Mesodermal cell (in vitro differentiated cells): ENCODE results near the gene KRTAP6-1. TPM values are rescaled to one million over a fixed set of nuclear protein-coding genes. Genes with fewer than 3 reads are reported as not detected.

ENCODE experiments used
- H3K27ac ChIP-seq: 2 replicates; pipeline ENCODE4 v1.7.0; 2013; ENCODE audit warnings: mild to moderate bottlenecking, low read depth, low read length, moderate library complexity; ENCODE audit not compliant: severe bottlenecking
- H3K36me3 ChIP-seq: 2 replicates; pipeline ENCODE4 v1.7.1; 2013; ENCODE audit warnings: mild to moderate bottlenecking, low read length, moderate library complexity; ENCODE audit not compliant: control insufficient read depth, insufficient read depth
- H3K4me1 ChIP-seq: one replicate; pipeline ENCODE4 v1.7.1; 2013; ENCODE audit warnings: mild to moderate bottlenecking, low read length; ENCODE audit not compliant: insufficient read depth, control insufficient read depth, poor library complexity, severe bottlenecking
- H3K4me3 ChIP-seq: 2 replicates; pipeline ENCODE4 v1.7.0; 2013; ENCODE audit warnings: low read length, control low read depth, mild to moderate bottlenecking; ENCODE audit not compliant: insufficient read depth, poor library complexity, severe bottlenecking; ENCODE audit errors: extremely low read depth
- H3K9me3 ChIP-seq: 2 replicates; pipeline ENCODE4 v1.7.1; 2013; ENCODE audit warnings: mild to moderate bottlenecking, low read length, moderate library complexity; ENCODE audit not compliant: control insufficient read depth
- WGBS, 2 experiments: methylation state at CpG; one replicate each; pipeline ENCODE4 v1.1.5; 2013; ENCODE audit warnings: missing lambda C conversion rate in 2 of 2; ENCODE audit not compliant: insufficient coverage in 2 of 2; 5-methylcytosine and 5-hydroxymethylcytosine counted together
- polyA plus RNA-seq, 2 experiments: library from polyadenylated mRNA; stranded (reverse); fragments of 50-300 nt; gene quantifications; one replicate each; pipeline ENCODE4 v1.2.3, GENCODE V29; 2013

KRTAP6-1 gene, protein sequence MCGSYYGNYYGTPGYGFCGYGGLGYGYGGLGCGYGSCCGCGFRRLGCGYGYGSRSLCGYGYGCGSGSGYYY
- not detected for polyA plus RNA-seq (2013, experiment 1 of 2)
- polyA plus RNA-seq (2013, experiment 2 of 2), result not detected

DNA sequence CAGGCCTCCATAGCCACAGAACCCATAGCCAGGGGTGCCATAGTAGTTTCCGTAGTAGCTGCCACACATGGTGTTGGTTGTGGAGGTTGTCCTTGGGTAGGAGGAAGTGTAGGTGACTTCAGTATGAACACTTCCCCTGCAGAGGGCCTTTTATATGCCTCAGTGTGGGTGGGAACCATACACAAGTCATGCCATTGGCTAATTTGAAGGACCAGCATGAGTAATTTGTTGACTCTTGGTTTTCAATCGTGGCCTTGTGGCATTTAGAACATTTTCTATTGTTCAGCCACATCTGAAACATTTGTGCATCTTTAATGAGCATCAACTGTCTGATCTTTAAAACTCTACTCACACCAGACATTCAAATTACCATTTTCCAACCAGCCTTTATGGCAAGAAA lies at the start of gene KRTAP6-1:
KRTAP6-1 (minus strand) TSS at position 95 of the 400 bp plus-strand sequence; CDS start at position 69, 26 bp downstream.
- no peak within 1 kb of the TSS for H3K27ac ChIP-seq
- no peaks in the 10 kb centered on the region for H3K9me3 ChIP-seq
- 86 to 94% methylated on average over 1 to 2 of the region's 2 CpGs for WGBS, 2 experiments
- H3K36me3 ChIP-seq, result no peaks in the 10 kb centered on the region
- no peaks in the 10 kb centered on the region for H3K4me1 ChIP-seq
- H3K4me3 ChIP-seq, result no peak within 1 kb of the TSS

DNA sequence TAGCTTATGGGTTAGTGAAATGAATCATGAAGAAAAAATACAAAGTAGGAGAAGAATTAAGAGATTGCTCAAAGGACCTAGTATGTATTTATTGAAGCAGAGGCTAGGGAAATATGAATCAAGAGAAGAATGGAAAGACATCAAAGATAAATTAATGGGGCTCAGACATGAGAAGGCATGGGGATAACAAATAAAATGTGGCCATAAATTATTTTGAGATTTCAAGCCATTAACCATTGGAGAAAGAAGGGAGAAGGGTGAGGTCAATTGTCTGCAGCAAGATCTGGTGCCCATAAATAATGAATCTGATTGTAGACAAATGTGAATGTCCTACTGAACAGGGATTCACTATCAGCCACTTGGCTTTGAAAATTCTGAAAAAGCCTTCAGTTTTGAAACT lies 39.2 kb upstream of the KRTAP6-1 start:
- Histone ChIP-seq H3K9me3 (no peaks in the 10 kb centered on the region), H3K4me1 (no peaks in the 10 kb centered on the region), H3K4me3 (no peak overlapping the region), H3K36me3 (no peaks in the 10 kb centered on the region), H3K27ac (no peak overlapping the region)

DNA sequence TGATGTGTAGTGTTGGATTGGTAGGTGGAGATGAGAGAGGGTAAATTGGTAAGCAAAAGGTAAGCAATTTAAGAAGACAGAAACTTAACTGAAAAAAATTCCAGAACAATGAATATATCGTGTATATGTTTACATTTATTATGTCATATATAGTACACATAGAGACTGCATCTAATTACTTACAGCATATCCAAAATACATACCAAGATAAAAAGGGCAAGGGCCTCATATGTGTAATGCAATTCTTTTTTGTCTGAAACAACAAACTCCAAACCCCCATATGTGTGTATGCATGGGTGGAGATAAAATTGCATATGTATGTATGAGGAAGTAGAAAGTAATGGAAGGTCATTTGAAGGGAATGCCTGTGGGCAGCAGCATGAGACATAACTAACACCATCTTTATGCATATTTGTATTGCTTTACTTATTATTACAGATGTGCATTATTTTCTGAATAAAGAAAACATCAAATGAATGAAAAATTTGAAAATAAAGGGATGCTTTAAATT lies 33.2 kb upstream of the KRTAP6-1 start:
- no peaks in the 10 kb centered on the region for H3K36me3 ChIP-seq
- WGBS, 2 experiments, result no CpG with 5 or more reads among the region's 1 CpG
- no peak overlapping the region for H3K27ac ChIP-seq
- H3K4me1 ChIP-seq, result no peaks in the 10 kb centered on the region
- H3K9me3 ChIP-seq, result no peaks in the 10 kb centered on the region
- no peak overlapping the region for H3K4me3 ChIP-seq

DNA sequence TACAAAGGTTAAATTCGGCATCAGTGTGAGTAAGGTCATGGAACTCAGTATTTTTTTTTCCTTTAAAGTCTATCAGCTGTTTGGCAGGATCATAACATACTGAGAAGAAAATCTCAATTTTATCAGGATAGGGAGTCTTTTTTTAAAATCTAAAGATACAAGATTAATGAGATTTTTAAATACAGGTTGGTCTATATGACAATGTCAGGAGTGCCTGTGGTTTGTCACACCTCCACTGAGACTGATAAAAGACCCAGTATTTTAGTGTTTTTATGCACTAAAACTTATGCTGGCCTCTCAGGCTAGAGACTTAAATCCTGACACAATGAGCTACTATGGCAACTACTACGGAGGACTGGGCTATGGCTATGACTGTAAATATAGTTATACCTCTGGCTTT lies 28.8 kb upstream of the KRTAP6-1 start, which contains the start of gene KRTAP20-3:
KRTAP20-3 (plus strand) TSS at position 301 of the 400 bp plus-strand sequence.
- Histone ChIP-seq H3K36me3 (no peaks in the 10 kb centered on the region), H3K9me3 (no peaks in the 10 kb centered on the region), H3K4me1 (no peaks in the 10 kb centered on the region), H3K4me3 (no peak within 1 kb of the TSS), H3K27ac (no peak within 1 kb of the TSS)
- no CpG with 5 or more reads among the region's 2 CpGs for WGBS, 2 experiments

DNA sequence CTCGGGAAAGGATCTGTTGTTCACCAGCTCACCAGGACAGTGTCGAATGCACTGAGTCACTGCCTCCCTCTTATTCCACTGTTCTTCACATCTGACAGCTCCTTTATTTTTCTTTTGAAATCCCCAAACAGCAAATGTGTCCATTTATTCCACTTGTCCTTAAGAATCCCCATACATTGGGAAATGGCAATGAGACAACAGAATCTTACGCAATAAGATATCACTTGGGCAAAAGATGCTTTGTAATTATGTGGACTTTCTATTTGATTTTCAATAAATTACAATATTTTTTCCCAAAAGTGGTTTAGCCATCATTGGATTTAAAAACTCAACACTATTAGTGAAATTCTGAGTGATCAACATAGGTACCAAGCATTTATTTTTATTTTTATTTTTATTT lies 25.0 kb upstream of the KRTAP6-1 start:
- H3K9me3 ChIP-seq, result no peaks in the 10 kb centered on the region
- no peak overlapping the region for H3K4me3 ChIP-seq
- H3K27ac ChIP-seq, result no peak overlapping the region
- no peaks in the 10 kb centered on the region for H3K4me1 ChIP-seq
- no peaks in the 10 kb centered on the region for H3K36me3 ChIP-seq
- 83 to 100% methylated on average over 1 of the region's 3 CpGs for WGBS, 2 experiments

DNA sequence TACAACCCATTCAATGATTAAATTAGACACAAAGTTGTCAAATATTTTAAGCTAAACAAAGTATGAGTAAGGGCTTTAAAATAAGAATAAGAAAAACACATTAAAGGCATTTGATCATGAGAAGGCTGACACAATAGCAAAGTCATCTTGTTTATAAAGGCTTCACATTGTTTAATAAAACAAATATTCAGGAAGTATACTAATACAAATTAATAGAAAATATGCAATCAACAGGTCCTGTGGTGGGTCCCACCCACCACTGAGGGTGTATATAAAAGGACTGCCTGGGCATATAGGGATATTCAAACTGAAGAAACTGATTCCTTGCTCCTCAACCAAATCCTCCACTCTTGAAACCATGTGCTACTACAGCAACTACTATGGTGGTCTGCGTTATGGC lies 21.2 kb upstream of the KRTAP6-1 start, which contains the start of gene KRTAP20-2:
KRTAP20-2 (plus strand) TSS at position 301 of the 400 bp plus-strand sequence; CDS start at position 359, 58 bp downstream.
- no peaks in the 10 kb centered on the region for H3K9me3 ChIP-seq

DNA sequence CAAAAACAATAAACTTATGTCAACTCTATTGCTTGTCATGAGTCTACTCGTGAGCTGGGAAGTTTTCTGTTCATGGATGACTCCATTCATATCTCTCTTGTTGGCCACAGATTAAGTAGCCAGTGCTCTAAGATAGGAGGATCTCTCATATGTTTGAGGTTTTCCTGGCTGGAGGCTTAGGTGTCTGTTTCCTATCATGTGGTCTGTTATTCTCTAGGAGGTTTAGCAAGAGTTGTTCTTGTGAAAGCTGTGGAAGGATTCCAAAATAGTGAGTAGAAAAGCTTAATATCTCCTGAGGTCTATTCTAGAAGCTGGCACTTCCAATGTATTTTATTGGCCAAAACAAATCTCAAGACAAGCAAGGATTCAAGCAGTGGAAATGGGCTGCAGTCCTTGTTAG lies 15.5 kb upstream of the KRTAP6-1 start:
- H3K4me1 ChIP-seq, result no peaks in the 10 kb centered on the region
- whole genome bisulfite sequencing, 2 experiments, result 100% methylated on average over 1 of the region's 1 CpG; no CpG with 5 or more reads in 1 of the 2 experiments
- H3K4me3 ChIP-seq, result no peak overlapping the region
- H3K36me3 ChIP-seq, result no peaks in the 10 kb centered on the region
- no peaks in the 10 kb centered on the region for H3K9me3 ChIP-seq
- no peak overlapping the region for H3K27ac ChIP-seq

More for the DNA sequence above, 21.2 kb upstream of the KRTAP6-1 start, which contains the start of gene KRTAP20-2:
- H3K4me3 ChIP-seq, result no peak within 1 kb of the TSS
- 100% methylated on average over 1 of the region's 1 CpG for WGBS, 2 experiments
- H3K36me3 ChIP-seq, result no peaks in the 10 kb centered on the region
- H3K4me1 ChIP-seq, result no peaks in the 10 kb centered on the region
- H3K27ac ChIP-seq, result no peak within 1 kb of the TSS

DNA sequence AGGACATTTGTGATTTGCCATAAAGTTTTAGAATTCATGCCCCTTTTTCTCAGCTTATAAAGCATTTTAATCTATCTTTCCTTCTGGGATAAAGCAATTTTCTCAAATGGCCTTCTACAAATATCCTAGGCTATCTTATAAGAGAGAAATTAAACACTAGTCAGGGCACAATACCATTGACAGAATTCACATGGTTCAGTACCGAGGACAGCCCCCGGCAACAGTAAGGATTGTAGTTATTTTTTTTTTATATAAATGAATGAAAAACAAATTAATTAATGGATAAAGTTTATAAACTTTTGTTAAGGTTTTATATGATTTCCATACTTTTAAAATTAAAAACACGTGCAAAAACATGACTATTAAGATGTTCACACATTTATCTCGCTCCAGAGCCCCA lies 14.4 kb upstream of the KRTAP6-1 start:
- Histone ChIP-seq H3K36me3 (no peaks in the 10 kb centered on the region), H3K4me1 (no peaks in the 10 kb centered on the region), H3K27ac (no peak overlapping the region), H3K4me3 (no peak overlapping the region), H3K9me3 (no peaks in the 10 kb centered on the region)
- no CpG with 5 or more reads among the region's 4 CpGs for WGBS, 2 experiments

DNA sequence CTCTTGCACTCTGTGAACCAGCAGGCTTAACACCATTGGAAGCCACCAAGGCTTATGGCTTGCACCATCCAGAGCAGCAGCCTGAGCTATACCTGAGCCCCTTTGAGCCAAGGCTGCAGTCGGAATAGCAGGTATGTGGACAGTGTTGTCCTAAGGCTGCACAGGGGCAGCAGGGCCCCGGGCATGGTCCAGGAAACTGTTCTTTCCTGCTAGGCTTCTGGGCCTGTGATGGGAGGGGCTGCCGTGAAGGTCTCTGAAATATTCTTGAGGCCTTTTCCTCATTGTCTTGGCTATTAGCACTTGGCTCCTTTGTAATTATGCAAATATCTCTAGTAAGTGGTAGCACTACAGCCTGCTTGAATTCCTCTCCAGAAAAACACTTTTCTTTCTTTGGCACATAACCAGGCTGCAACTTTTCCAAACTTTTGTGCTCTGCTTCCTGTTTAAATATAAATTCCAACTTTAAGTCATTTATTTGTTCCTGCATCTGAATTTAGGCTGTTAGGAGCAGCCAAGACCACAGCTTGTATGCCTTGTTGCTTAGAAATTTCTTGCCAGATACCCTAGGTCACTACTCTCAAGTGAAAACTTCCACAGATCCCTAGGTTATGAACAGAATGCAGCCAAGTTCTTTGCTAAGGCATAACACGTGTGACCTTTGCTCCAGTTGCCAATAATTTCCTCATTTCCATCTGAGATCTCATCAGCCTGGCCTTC lies 11.9 kb upstream of the KRTAP6-1 start:
- 44 to 65% methylated on average over 1 to 3 of the region's 4 CpGs for WGBS, 2 experiments
- no peak overlapping the region for H3K27ac ChIP-seq
- H3K9me3 ChIP-seq, result no peaks in the 10 kb centered on the region
- H3K4me3 ChIP-seq, result no peak overlapping the region
- H3K4me1 ChIP-seq, result no peaks in the 10 kb centered on the region
- no peaks in the 10 kb centered on the region for H3K36me3 ChIP-seq

DNA sequence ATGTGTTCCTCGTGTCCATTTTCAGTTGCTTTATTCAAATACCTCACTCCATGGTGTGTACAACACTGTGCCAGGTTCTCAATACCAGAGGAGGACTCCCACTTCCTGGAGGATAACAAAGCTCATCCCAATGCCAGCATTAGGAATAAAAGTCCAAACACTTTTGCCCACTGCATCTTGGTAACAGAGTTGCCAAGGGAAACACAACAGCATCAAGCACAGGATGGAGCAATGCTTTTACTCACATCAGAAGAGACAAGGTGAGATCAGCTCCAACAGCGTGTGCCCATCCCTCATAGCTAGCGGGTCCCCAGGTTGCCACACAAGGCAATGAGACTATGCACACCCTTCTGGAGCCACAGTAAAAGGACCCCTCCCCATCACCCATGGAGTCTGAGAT lies 9.6 kb upstream of the KRTAP6-1 start:
- no peak overlapping the region for H3K4me3 ChIP-seq
- WGBS, 2 experiments, result 93 to 100% methylated on average over 1 to 3 of the region's 3 CpGs
- H3K4me1 ChIP-seq, result no peaks in the 10 kb centered on the region
- H3K27ac ChIP-seq, result no peak overlapping the region
- H3K36me3 ChIP-seq, result no peaks in the 10 kb centered on the region
- no peaks in the 10 kb centered on the region for H3K9me3 ChIP-seq

DNA sequence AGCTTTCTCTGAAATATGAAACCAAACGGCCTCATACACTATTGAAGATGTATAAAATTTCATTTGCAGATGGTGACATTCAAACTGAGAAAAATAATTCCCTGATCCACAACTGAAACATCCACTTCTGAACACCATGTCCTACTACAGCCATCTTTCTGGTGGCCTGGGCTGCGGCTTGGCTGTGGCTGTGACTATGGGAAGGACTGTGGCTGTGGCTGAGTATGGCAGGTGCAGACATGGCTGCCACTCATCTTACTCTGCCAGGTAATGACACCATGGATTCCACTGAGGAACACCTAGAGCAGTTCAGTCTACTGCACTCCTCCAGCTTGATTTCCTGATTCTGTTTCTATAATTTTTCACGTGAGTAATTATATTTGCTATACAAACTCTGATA lies 6.8 kb upstream of the KRTAP6-1 start, which contains the start of gene KRTAP20-4:
KRTAP20-4 (plus strand) TSS at position 106 of the 400 bp plus-strand sequence.
- no peaks in the 10 kb centered on the region for H3K4me1 ChIP-seq
- no CpG with 5 or more reads among the region's 3 CpGs for WGBS, 2 experiments
- H3K36me3 ChIP-seq, result no peaks in the 10 kb centered on the region
- no peak within 1 kb of the TSS for H3K27ac ChIP-seq
- H3K4me3 ChIP-seq, result no peak within 1 kb of the TSS
- no peaks in the 10 kb centered on the region for H3K9me3 ChIP-seq
